Left ventricle myocardium inferior (tissue), 1 donor: ENCODE measurements around the gene LDLRAD4. TPM values are rescaled to one million over a fixed set of nuclear protein-coding genes. Genes with fewer than 3 reads are reported as not detected.

Source experiments
- DNase-seq: peaks from one replicate; pipeline ENCODE4 v3.0.0-alpha.2; 2020
- H3K27ac ChIP-seq: fragments of 200-600 bp; replicated peaks from 2 replicates; pipeline ENCODE4 v1.8.0; 2021
- H3K27me3 ChIP-seq: fragments of 200-600 bp; 2 replicates; pipeline ENCODE4 v1.8.0; 2021; ENCODE audit warnings: low read depth
- H3K36me3 ChIP-seq: fragments of 200-600 bp; 2 replicates; pipeline ENCODE4 v1.8.0; 2021
- H3K4me1 ChIP-seq: fragments of 200-600 bp; 2 replicates; pipeline ENCODE4 v1.8.0; 2021
- H3K4me3 ChIP-seq: fragments of 200-600 bp; 2 replicates; pipeline ENCODE4 v1.8.0; 2021; ENCODE audit warnings: mild to moderate bottlenecking, moderate library complexity
- H3K9me3 ChIP-seq: fragments of 200-600 bp; replicated peaks from 2 replicates; pipeline ENCODE4 v1.8.0; 2021
- intact Hi-C: fragments of 100-400 bp; cut with micrococcal nuclease; formaldehyde crosslinking; loops from one replicate; pipeline ENCODE4 v1.11.0; 2022
- total RNA-seq: library from RNA; stranded (reverse); fragmentation: NEBNext Ultra II Directional; extraction: Animal tissue kit (Norgen Biotek cat#: 25700); gene quantifications from one replicate; pipeline ENCODE4 v1.2.1, GENCODE V29; 2021
- TF ChIP-seq, protein P1 (sequence below): fragments of 200-600 bp; IDR thresholded peaks from 2 replicates; pipeline ENCODE4 v1.8.0; 2021; ENCODE audit warnings: antibody characterized with exemption, mild to moderate bottlenecking, borderline replicate concordance
- donor health status: DM: no; HTN: yes; CAD: no; lungs with severe emphysema.

Gene LDLRAD4
- total RNA-seq, 1 donor from 2014 or later, result 43.3 TPM

DNA sequence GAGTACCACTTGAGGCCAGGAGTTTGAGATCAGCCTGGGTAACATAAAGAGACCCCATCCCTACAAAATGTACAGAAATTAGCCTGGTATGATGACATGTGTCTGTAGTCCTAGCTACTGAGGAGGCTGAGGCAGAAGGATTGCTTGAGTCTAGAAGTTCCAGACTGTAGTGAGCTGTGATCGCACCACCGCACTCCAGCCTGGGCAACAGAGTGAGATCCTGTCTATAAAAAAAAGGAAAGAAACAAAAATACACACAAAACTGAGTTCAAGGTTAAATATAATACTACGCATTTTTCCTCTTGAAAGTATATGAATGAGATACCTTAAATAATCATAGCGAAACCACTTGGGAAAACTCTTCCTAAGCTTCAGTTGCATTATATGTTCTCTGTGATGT is 94.0 kb downstream of the LDLRAD4 start:
- intact Hi-C loops, result no loop called here
- Histone ChIP-seq H3K36me3 (peaks cover 8% of the 10 kb centered on the region), H3K27ac (no peak overlapping the region), H3K4me1 (peaks cover 10% of the 10 kb centered on the region), H3K27me3 (no peaks in the 10 kb centered on the region), H3K4me3 (no peak overlapping the region), H3K9me3 (peaks cover 18% of the 10 kb centered on the region)
- TF ChIP-seq, protein P1, sequence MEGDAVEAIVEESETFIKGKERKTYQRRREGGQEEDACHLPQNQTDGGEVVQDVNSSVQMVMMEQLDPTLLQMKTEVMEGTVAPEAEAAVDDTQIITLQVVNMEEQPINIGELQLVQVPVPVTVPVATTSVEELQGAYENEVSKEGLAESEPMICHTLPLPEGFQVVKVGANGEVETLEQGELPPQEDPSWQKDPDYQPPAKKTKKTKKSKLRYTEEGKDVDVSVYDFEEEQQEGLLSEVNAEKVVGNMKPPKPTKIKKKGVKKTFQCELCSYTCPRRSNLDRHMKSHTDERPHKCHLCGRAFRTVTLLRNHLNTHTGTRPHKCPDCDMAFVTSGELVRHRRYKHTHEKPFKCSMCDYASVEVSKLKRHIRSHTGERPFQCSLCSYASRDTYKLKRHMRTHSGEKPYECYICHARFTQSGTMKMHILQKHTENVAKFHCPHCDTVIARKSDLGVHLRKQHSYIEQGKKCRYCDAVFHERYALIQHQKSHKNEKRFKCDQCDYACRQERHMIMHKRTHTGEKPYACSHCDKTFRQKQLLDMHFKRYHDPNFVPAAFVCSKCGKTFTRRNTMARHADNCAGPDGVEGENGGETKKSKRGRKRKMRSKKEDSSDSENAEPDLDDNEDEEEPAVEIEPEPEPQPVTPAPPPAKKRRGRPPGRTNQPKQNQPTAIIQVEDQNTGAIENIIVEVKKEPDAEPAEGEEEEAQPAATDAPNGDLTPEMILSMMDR, result no peak
- no peak for DNase-seq

- peaks cover 10% of the 10 kb centered on the region for H3K4me1 ChIP-seq
- intact Hi-C loops, result no loop called here
- TF ChIP-seq, protein P1, result no peak
- no peak for DNase-seq
- H3K27ac ChIP-seq, result no peak overlapping the region
- H3K27me3 ChIP-seq, result no peaks in the 10 kb centered on the region
- H3K9me3 ChIP-seq, result peaks cover 18% of the 10 kb centered on the region
- peaks cover 8% of the 10 kb centered on the region for H3K36me3 ChIP-seq
- no peak overlapping the region for H3K4me3 ChIP-seq
Observed at GRCh38 chr18:13313006-13313686, 94.6 kb downstream of the LDLRAD4 start.

- DNase-seq, result no peak
- TF ChIP-seq, protein P1, result no peak
- no peak overlapping the region for H3K4me3 ChIP-seq
- H3K36me3 ChIP-seq, result peaks cover 8% of the 10 kb centered on the region
- H3K9me3 ChIP-seq, result peaks cover 18% of the 10 kb centered on the region
- H3K27me3 ChIP-seq, result no peaks in the 10 kb centered on the region
- peaks cover 17% of the 10 kb centered on the region for H3K4me1 ChIP-seq
- intact Hi-C loops, result no loop called here
- H3K27ac ChIP-seq, result no peak overlapping the region
Observed at GRCh38 chr18:13315000-13315399, 96.4 kb downstream of the LDLRAD4 start.

DNA sequence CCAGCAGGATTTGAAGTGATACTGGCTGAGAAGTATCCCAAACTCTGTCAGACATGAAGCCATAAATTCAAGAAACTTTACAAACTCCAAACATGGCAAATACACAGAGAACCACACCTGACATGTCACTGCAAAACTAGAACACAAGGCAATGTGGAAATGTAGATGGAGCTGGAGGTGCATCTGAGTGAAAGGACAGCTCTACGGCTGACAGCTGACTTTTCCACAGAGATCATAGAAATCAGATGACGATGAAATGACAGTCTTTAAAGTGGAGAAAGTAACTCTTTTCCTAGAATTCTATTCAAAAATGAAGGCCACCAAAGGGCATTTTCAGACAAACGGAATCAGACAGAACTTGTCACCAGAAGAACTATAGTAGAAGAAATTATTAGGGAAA is 97.5 kb downstream of the LDLRAD4 start:
- Histone ChIP-seq H3K9me3 (peaks cover 18% of the 10 kb centered on the region), H3K4me3 (no peak overlapping the region), H3K4me1 (peaks cover 24% of the 10 kb centered on the region), H3K27ac (no peak overlapping the region), H3K36me3 (peaks cover 8% of the 10 kb centered on the region), H3K27me3 (no peaks in the 10 kb centered on the region)
- DNase-seq, result no peak
- TF ChIP-seq, protein P1, result no peak
- intact Hi-C loops, result no loop called here

- TF ChIP-seq, protein P1, result no peak
- Histone ChIP-seq H3K36me3 (peaks cover 8% of the 10 kb centered on the region), H3K9me3 (peaks cover 18% of the 10 kb centered on the region), H3K4me1 (peaks cover 24% of the 10 kb centered on the region), H3K27me3 (no peaks in the 10 kb centered on the region), H3K27ac (no peak overlapping the region), H3K4me3 (no peak overlapping the region)
- intact Hi-C loops, result no loop called here
- DNase-seq, result no peak
Observed at GRCh38 chr18:13317801-13318200, 99.2 kb downstream of the LDLRAD4 start.
